Stimulated activated effector memory CD8-positive, alpha-beta T cell treated with anti-CD3 and anti-CD28 coated beads, Interleukin-12 subunit alpha, Interleukin-12 subunit beta, amount 100 ng/mL, for 72 hours (primary cell): Measurements from ENCODE around the gene PASD1.

ENCODE experiments used
- ATAC-seq: fragments of 150-1000 bp; cut with Tn5 transposase; 2 replicates; pipeline ENCODE4 v1.10.0; 2021
- DNase-seq, 2 donors: peaks; one replicate each; pipeline ENCODE4 v3.0.0; 2021 to 2022; ENCODE audit warnings: low spot score in 2 of 2
- H3K27ac Mint-ChIP-seq: one replicate; pipeline ENCODE4 v1.8.0; 2022; ENCODE audit warnings: mild to moderate bottlenecking, mixed read lengths
- H3K36me3 Mint-ChIP-seq: one replicate; pipeline ENCODE4 v1.8.0; 2022; ENCODE audit warnings: mild to moderate bottlenecking, mixed read lengths
- H3K4me1 Mint-ChIP-seq: one replicate; pipeline ENCODE4 v1.8.0; 2022; ENCODE audit warnings: mixed read lengths
- H3K4me3 Mint-ChIP-seq: one replicate; pipeline ENCODE4 v1.8.0; 2022; ENCODE audit warnings: mild to moderate bottlenecking, mixed read lengths
- H3K9me3 Mint-ChIP-seq: one replicate; pipeline ENCODE4 v1.8.0; 2022; ENCODE audit warnings: mixed read lengths

Gene PASD1

DNA sequence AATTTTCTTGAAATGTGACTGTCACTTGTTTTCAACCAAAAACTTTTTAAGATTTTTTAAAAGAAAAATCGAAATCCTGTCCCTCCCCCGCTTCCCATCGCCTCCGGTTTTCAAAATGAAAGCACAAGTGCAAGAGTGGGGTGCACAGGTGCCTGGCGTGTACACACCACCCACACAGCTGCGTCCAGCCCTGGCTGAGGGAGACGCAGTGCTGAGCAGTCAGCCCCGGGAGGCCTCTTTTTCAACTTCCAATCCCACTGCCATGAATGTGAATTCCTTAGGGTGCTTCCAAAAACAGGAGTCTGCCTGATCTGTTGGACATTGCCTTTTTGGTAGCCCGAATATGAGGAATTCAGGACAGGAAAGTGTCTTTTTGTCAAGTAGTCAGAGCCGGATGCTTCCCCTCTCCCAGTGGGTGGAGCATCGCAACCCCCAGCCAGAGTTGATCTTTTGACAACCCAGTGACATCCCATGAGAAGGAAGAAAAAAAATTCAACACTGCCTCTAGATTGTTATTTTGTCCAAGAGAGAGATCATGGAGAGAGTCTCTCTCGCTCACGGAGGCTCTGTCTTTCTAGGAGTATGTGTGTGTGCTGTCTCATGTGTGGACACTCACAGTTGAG, 140.7 kb downstream of the PASD1 start:
- Mint-ChIP-seq H3K4me1 (no peaks in the 10 kb centered on the region), H3K36me3 (no peaks in the 10 kb centered on the region), H3K27ac (no peak overlapping the region), H3K9me3 (no peaks in the 10 kb centered on the region), H3K4me3 (no peak overlapping the region)
- no peak for DNase-seq
- ATAC-seq = no peak

GRCh38 chrX:151708821-151709220, 145.3 kb downstream of the PASD1 start:
- Mint-ChIP-seq H3K4me3 (no peak overlapping the region), H3K9me3 (no peaks in the 10 kb centered on the region), H3K27ac (no peak overlapping the region), H3K36me3 (no peaks in the 10 kb centered on the region), H3K4me1 (no peaks in the 10 kb centered on the region)
- no peak for ATAC-seq
- DNase-seq = no peak

- no peak for DNase-seq
- Mint-ChIP-seq H3K4me1 (no peaks in the 10 kb centered on the region), H3K36me3 (no peaks in the 10 kb centered on the region), H3K4me3 (no peak overlapping the region), H3K27ac (no peak overlapping the region), H3K9me3 (no peaks in the 10 kb centered on the region)
- ATAC-seq = no peak
Measured at GRCh38 chrX:151710457-151710856, 147.0 kb downstream of the PASD1 start.

- ATAC-seq = no peak
- no peaks in the 10 kb centered on the region for H3K9me3 Mint-ChIP-seq
- H3K4me3 Mint-ChIP-seq = no peak overlapping the region
- no peak for DNase-seq
- no peaks in the 10 kb centered on the region for H3K36me3 Mint-ChIP-seq
- no peaks in the 10 kb centered on the region for H3K4me1 Mint-ChIP-seq
- H3K27ac Mint-ChIP-seq = no peak overlapping the region
Measured at GRCh38 chrX:151711154-151711553, 147.7 kb downstream of the PASD1 start.

DNA sequence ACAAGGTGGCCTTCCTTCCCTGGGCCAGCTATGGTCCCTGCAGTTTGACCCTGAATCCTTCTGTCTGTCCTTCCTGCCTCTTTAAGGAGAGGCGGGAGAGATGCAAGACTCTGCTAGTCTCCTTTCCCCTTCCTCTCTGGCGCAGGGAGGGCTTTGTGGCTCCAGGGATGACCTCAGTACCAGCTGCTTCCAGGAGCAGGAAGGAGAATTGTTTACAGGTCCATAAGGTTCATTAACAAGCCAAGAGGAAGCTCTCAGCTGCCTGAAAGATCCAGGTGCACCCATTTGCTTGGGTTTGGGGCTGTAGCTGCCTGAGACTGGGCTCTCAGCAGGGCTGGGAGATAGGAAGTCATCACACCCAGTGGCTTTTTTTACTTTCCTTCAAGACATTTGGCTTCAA, 148.3 kb downstream of the PASD1 start:
- no peaks in the 10 kb centered on the region for H3K4me1 Mint-ChIP-seq
- H3K27ac Mint-ChIP-seq = no peak overlapping the region
- H3K9me3 Mint-ChIP-seq = no peaks in the 10 kb centered on the region
- no peak overlapping the region for H3K4me3 Mint-ChIP-seq
- DNase-seq (no peak), ATAC-seq (no peak)
- no peaks in the 10 kb centered on the region for H3K36me3 Mint-ChIP-seq

- H3K27ac Mint-ChIP-seq = no peak overlapping the region
- H3K36me3 Mint-ChIP-seq = no peaks in the 10 kb centered on the region
- ATAC-seq (no peak), DNase-seq (no peak)
- no peak overlapping the region for H3K4me3 Mint-ChIP-seq
- H3K4me1 Mint-ChIP-seq = no peaks in the 10 kb centered on the region
- no peaks in the 10 kb centered on the region for H3K9me3 Mint-ChIP-seq
Measured at GRCh38 chrX:151712253-151712652, 148.8 kb downstream of the PASD1 start.

- DNase-seq (peak in 1 of 2 donors; percentile 44), ATAC-seq (no peak)
- H3K9me3 Mint-ChIP-seq = no peaks in the 10 kb centered on the region
- H3K4me3 Mint-ChIP-seq = no peak overlapping the region
- H3K36me3 Mint-ChIP-seq = no peaks in the 10 kb centered on the region
- no peak overlapping the region for H3K27ac Mint-ChIP-seq
- no peaks in the 10 kb centered on the region for H3K4me1 Mint-ChIP-seq
Measured at GRCh38 chrX:151713849-151714248, 150.4 kb downstream of the PASD1 start.

DNA sequence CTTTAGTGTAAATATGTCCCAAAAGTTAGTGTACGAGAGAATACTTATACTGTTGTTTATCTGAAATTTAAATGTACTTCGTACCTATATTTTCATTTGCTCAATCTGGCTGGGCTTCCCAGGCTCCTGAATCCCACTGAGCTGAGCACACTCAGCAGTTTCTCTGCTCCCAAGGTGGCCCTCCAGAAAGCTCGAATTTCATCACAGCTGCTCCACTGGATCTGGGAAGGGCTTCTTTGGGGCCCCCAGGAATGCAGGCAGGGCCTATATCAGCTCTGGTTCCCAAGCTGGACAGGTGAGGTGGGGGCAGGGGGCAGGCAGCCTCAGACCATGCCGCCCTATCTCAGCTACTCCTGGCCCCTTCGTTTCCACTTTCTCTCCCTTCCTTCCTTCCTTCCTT, 150.9 kb downstream of the PASD1 start:
- no peaks in the 10 kb centered on the region for H3K36me3 Mint-ChIP-seq
- no peak for ATAC-seq
- no peak overlapping the region for H3K4me3 Mint-ChIP-seq
- H3K9me3 Mint-ChIP-seq = no peaks in the 10 kb centered on the region
- no peaks in the 10 kb centered on the region for H3K4me1 Mint-ChIP-seq
- no peak for DNase-seq
- no peak overlapping the region for H3K27ac Mint-ChIP-seq

GRCh38 chrX:151715752-151716151, 152.3 kb downstream of the PASD1 start, which contains the start of gene FATE1:
TSS of gene FATE1 (plus strand) at chrX:151716035. CDS start at chrX:151716120, 85 bp downstream.
- H3K4me3 Mint-ChIP-seq = no peak within 1 kb of the TSS
- H3K9me3 Mint-ChIP-seq = no peaks in the 10 kb centered on the region
- DNase-seq = no peak
- H3K4me1 Mint-ChIP-seq = no peaks in the 10 kb centered on the region
- H3K36me3 Mint-ChIP-seq = no peaks in the 10 kb centered on the region
- no peak within 1 kb of the TSS for H3K27ac Mint-ChIP-seq
- no peak for ATAC-seq

GRCh38 chrX:151722241-151722846, 158.9 kb downstream of the PASD1 start:
- ATAC-seq = no peak
- Mint-ChIP-seq H3K36me3 (no peaks in the 10 kb centered on the region), H3K4me1 (no peaks in the 10 kb centered on the region), H3K27ac (no peak overlapping the region), H3K9me3 (no peaks in the 10 kb centered on the region), H3K4me3 (no peak overlapping the region)
- DNase-seq = no peak

GRCh38 chrX:151723156-151723760, 159.8 kb downstream of the PASD1 start:
- no peak overlapping the region for H3K27ac Mint-ChIP-seq
- ATAC-seq (no peak), DNase-seq (no peak)
- no peak overlapping the region for H3K4me3 Mint-ChIP-seq
- no peaks in the 10 kb centered on the region for H3K36me3 Mint-ChIP-seq
- H3K9me3 Mint-ChIP-seq = no peaks in the 10 kb centered on the region
- H3K4me1 Mint-ChIP-seq = no peaks in the 10 kb centered on the region

DNA sequence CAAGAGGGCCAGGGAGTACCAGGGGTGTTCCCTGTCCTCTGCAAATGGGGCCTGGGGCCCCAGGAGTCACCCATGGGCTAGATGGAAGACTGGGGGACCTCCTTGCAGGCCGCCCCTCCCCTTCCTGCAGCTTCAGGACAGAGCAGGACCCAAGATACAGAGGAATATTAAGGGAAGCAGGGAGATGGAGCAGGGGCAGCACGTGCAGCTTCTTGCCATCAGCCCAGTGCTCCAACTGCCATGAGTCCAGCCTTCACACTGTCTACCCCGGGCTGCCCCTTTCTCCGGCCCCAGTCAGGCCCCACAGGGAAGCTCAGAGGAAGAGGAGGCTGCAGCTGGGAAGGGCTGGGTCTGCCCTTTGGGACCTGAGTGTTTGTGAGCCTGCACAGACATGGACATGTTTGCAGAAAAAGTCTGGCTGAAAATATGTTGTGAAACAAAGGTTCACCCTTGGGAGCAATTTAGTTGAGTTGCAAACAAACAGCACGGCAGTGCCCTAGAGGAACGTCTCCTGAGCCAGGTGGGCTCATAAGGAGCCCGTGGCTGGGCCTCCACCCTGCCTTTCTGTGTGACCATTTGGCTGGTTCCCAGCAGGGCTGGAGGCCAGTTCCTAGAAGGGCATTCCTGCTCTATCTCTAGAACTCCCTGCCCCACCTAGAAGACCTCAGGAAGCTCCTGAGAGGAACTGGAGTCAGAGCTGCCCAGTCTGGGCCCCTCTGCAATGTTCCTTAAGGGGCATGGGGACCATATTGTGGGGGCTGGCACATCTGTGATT, 161.3 kb downstream of the PASD1 start:
- DNase-seq (no peak), ATAC-seq (no peak)
- H3K4me3 Mint-ChIP-seq = no peak overlapping the region
- no peaks in the 10 kb centered on the region for H3K9me3 Mint-ChIP-seq
- H3K36me3 Mint-ChIP-seq = no peaks in the 10 kb centered on the region
- no peak overlapping the region for H3K27ac Mint-ChIP-seq
- H3K4me1 Mint-ChIP-seq = no peaks in the 10 kb centered on the region

- Mint-ChIP-seq H3K9me3 (no peaks in the 10 kb centered on the region), H3K4me1 (no peaks in the 10 kb centered on the region), H3K27ac (no peak overlapping the region), H3K36me3 (no peaks in the 10 kb centered on the region), H3K4me3 (no peak overlapping the region)
- no peak for DNase-seq
- ATAC-seq = no peak
Measured at GRCh38 chrX:151725338-151725614, 161.8 kb downstream of the PASD1 start.
